H9 (cell line): ENCODE data around the gene DNASE1L1. TPM values are rescaled to one million over a fixed set of nuclear protein-coding genes. Genes with fewer than 3 reads are reported as not detected.

Source experiments
- DNase-seq: peaks from one replicate; pipeline ENCODE4 v3.0.0-alpha.2; 2017
- H2AFZ ChIP-seq: one replicate; pipeline ENCODE4 v1.6.1; 2013; ENCODE audit warnings: mild to moderate bottlenecking, low read length, control low read depth, moderate library complexity
- H2AK5ac ChIP-seq: 2 replicates; pipeline ENCODE4 v1.6.1; 2013; ENCODE audit warnings: low read length, control low read depth, mixed read lengths; ENCODE audit not compliant: insufficient read length
- H2BK120ac ChIP-seq: one replicate; pipeline ENCODE4 v1.6.1; 2013; ENCODE audit warnings: low read depth, mild to moderate bottlenecking, low read length, control low read depth, inconsistent platforms; ENCODE audit not compliant: poor library complexity, severe bottlenecking
- H2BK12ac ChIP-seq: 2 replicates; pipeline ENCODE4 v1.6.1; 2013; ENCODE audit warnings: low read length, control low read depth, mixed read lengths, low read depth; ENCODE audit not compliant: insufficient read length
- H2BK15ac ChIP-seq: 2 replicates; pipeline ENCODE4 v1.6.1; 2013; ENCODE audit warnings: low read depth, low read length, control low read depth
- H2BK20ac ChIP-seq: one replicate; pipeline ENCODE4 v1.6.1; 2013; ENCODE audit warnings: low read depth, mild to moderate bottlenecking, low read length, control low read depth, inconsistent platforms; ENCODE audit not compliant: poor library complexity, severe bottlenecking
- H2BK5ac ChIP-seq: 2 replicates; pipeline ENCODE4 v1.6.1; 2013; ENCODE audit warnings: low read length, control low read depth, mixed read lengths; ENCODE audit not compliant: insufficient read length
- H3K14ac ChIP-seq: 2 replicates; pipeline ENCODE4 v1.6.1; 2013; ENCODE audit warnings: low read length, control low read depth; ENCODE audit not compliant: insufficient read depth
- H3K18ac ChIP-seq: 2 replicates; pipeline ENCODE4 v1.6.1; 2013; ENCODE audit warnings: low read depth, mild to moderate bottlenecking, mixed read lengths, low read length, control low read depth; ENCODE audit not compliant: insufficient read length
- H3K23ac ChIP-seq: 2 replicates; pipeline ENCODE4 v1.6.1; 2013; ENCODE audit warnings: low read length, control low read depth, mixed read lengths, low read depth; ENCODE audit not compliant: insufficient read length
- H3K23me2 ChIP-seq: 2 replicates; pipeline ENCODE4 v1.6.1; 2013; ENCODE audit warnings: low read depth, mild to moderate bottlenecking, mixed read lengths, low read length, control low read depth; ENCODE audit not compliant: insufficient read length, poor library complexity, severe bottlenecking
- H3K27ac ChIP-seq: 2 replicates; pipeline ENCODE4 v1.5.1; 2013; ENCODE audit warnings: low read length, control low read depth, mixed read lengths, low read depth; ENCODE audit not compliant: insufficient read length
- H3K27me3 ChIP-seq: 2 replicates; pipeline ENCODE4 v1.6.1; 2013; ENCODE audit warnings: low read length, control low read depth, inconsistent platforms; ENCODE audit not compliant: insufficient read depth
- H3K4ac ChIP-seq: 2 replicates; pipeline ENCODE4 v1.6.1; 2013; ENCODE audit warnings: low read depth, mild to moderate bottlenecking, control low read depth, inconsistent platforms, low read length, moderate library complexity
- H3K4me1 ChIP-seq: 2 replicates; pipeline ENCODE4 v1.6.1; 2013; ENCODE audit warnings: low read length, control low read depth, inconsistent platforms; ENCODE audit not compliant: insufficient read depth
- H3K4me2 ChIP-seq: 2 replicates; pipeline ENCODE4 v1.6.1; 2013; ENCODE audit warnings: low read length, control low read depth, mixed read lengths; ENCODE audit not compliant: insufficient read length, insufficient read depth
- H3K56ac ChIP-seq: 2 replicates; pipeline ENCODE4 v1.6.1; 2013; ENCODE audit warnings: low read depth, mild to moderate bottlenecking, mixed read lengths, low read length, control low read depth; ENCODE audit not compliant: insufficient read length
- H3K79me1 ChIP-seq: 2 replicates; pipeline ENCODE4 v1.6.1; 2013; ENCODE audit warnings: low read depth, mild to moderate bottlenecking, moderate library complexity, low read length, control low read depth, inconsistent platforms; ENCODE audit not compliant: insufficient read depth, poor library complexity, severe bottlenecking
- H3K79me2 ChIP-seq: 2 replicates; pipeline ENCODE4 v1.6.1; 2013; ENCODE audit warnings: low read length, control low read depth, inconsistent platforms; ENCODE audit not compliant: insufficient read depth
- H3K9ac ChIP-seq: 2 replicates; pipeline ENCODE4 v1.6.1; 2013; ENCODE audit warnings: low read length, control low read depth, mixed read lengths; ENCODE audit not compliant: insufficient read length; ENCODE audit errors: extremely low read depth
- H3K9me3 ChIP-seq: one replicate; pipeline ENCODE4 v1.6.1; 2013; ENCODE audit warnings: low read depth, low read length, inconsistent platforms; ENCODE audit not compliant: control insufficient read depth
- H3T11ph ChIP-seq: one replicate; pipeline ENCODE4 v1.6.1; 2013; ENCODE audit warnings: mild to moderate bottlenecking, low read length, control low read depth, inconsistent platforms
- H4K20me1 ChIP-seq: one replicate; pipeline ENCODE4 v1.6.1; 2013; ENCODE audit not compliant: control insufficient read depth, insufficient read length, insufficient read depth
- H4K5ac ChIP-seq: 2 replicates; pipeline ENCODE4 v1.6.1; 2013; ENCODE audit warnings: low read depth, mild to moderate bottlenecking, mixed read lengths, low read length, control low read depth; ENCODE audit not compliant: insufficient read length
- H4K8ac ChIP-seq: replicated peaks from 2 replicates; pipeline ENCODE4 v1.6.1; 2013; ENCODE audit warnings: low read length, control low read depth, mixed read lengths, low read depth; ENCODE audit not compliant: insufficient read length
- H4K91ac ChIP-seq: 2 replicates; pipeline ENCODE4 v1.6.1; 2013; ENCODE audit warnings: low read depth, mild to moderate bottlenecking, moderate library complexity, mixed read lengths, low read length, control low read depth; ENCODE audit not compliant: insufficient read length
- H3K27ac Mint-ChIP-seq, 3 experiments: 2 replicates in 2 of 3; 3 replicates in 1 of 3; pipeline ENCODE4 v1.8.0; 2020 to 2021; ENCODE audit warnings: mixed read lengths in 3 of 3, mild to moderate bottlenecking in 1 of 3, moderate library complexity in 1 of 3
- H3K27me3 Mint-ChIP-seq: 2 replicates; pipeline ENCODE4 v1.8.0; 2021; ENCODE audit warnings: low read depth, mild to moderate bottlenecking, moderate library complexity, mixed read lengths
- H3K36me3 Mint-ChIP-seq, 3 experiments: 2 replicates in 2 of 3; 3 replicates in 1 of 3; pipeline ENCODE4 v1.8.0; 2020 to 2021; ENCODE audit warnings: low read depth in 3 of 3, mixed read lengths in 3 of 3; ENCODE audit not compliant: insufficient read depth in 1 of 3
- H3K4me1 Mint-ChIP-seq, 2 experiments: 2 replicates each; pipeline ENCODE4 v1.8.0; 2020; ENCODE audit warnings: mixed read lengths in 2 of 2
- H3K4me3 Mint-ChIP-seq, 2 experiments: 2 replicates in 1 of 2; 3 replicates in 1 of 2; pipeline ENCODE4 v1.8.0; 2020 to 2021; ENCODE audit warnings: mild to moderate bottlenecking in 2 of 2, mixed read lengths in 2 of 2, moderate library complexity in 1 of 2
- H3K9me3 Mint-ChIP-seq, 2 experiments: 2 replicates in 1 of 2; 3 replicates in 1 of 2; pipeline ENCODE4 v1.8.0; 2020; ENCODE audit warnings: mild to moderate bottlenecking in 2 of 2, mixed read lengths in 2 of 2, moderate library complexity in 1 of 2
- CTCF ChIP-seq: fragments of 200-600 bp; sonication (generic); conservative IDR thresholded peaks from 3 replicates; pipeline ENCODE4 v1.8.0; 2021; ENCODE audit warnings: antibody characterized with exemption, mild to moderate bottlenecking
- WGBS: extraction: QIAGEN DNeasy Blood & Tissue Kit; methylation state at CpG from one replicate; pipeline ENCODE4 v1.1.7; 2013; ENCODE audit warnings: missing lambda C conversion rate, low lambda C conversion rate, mixed read lengths; ENCODE audit not compliant: insufficient read length; ENCODE audit errors: extremely low coverage; 5-methylcytosine and 5-hydroxymethylcytosine counted together
- total RNA-seq: library from RNA; stranded (reverse); gene quantifications from 2 replicates; pipeline ENCODE4 v1.2.1, GENCODE V29; 2021

DNASE1L1 gene
- total RNA-seq, 1 experiment from 2014 or later: 14.5 TPM

- Mint-ChIP-seq H3K9me3 (peaks cover 70 to 90% of the 10 kb centered on the region in 2 experiments), H3K27ac (no peak overlapping the region)
- no peak for TF ChIP-seq CTCF
Observed at GRCh38 chrX:154450312-154450711, 41.3 kb upstream of the DNASE1L1 start.

More at GRCh38 chrX:154450312-154450711, 41.3 kb upstream of the DNASE1L1 start:
- peaks cover 8% of the 10 kb centered on the region for H3K27me3 Mint-ChIP-seq
- Histone ChIP-seq H3K56ac (no peak overlapping the region), H3K4me1 (no peaks in the 10 kb centered on the region), H2BK15ac (no peak overlapping the region), H2BK12ac (no peak overlapping the region), H3K4me2 (no peak overlapping the region), H2BK120ac (no peak overlapping the region), H2BK5ac (no peak overlapping the region), H4K5ac (no peak overlapping the region), H3K4ac (no peak overlapping the region), H3K9me3 (peaks cover 30% of the 10 kb centered on the region), H3K14ac (no peak overlapping the region), H2AFZ (no peak overlapping the region), H3K27ac (no peak overlapping the region), H3K9ac (no peak overlapping the region), H3K18ac (no peak overlapping the region), H3K23ac (no peak overlapping the region), H3K79me2 (no peaks in the 10 kb centered on the region), H4K8ac (no peak overlapping the region), H3K79me1 (no peaks in the 10 kb centered on the region), H4K20me1 (no peaks in the 10 kb centered on the region), H2AK5ac (no peak overlapping the region), H3T11ph (no peak overlapping the region), H4K91ac (no peak overlapping the region), H2BK20ac (no peak overlapping the region), H3K27me3 (no peaks in the 10 kb centered on the region), H3K23me2 (no peaks in the 10 kb centered on the region)
- no peak overlapping the region for H3K4me3 Mint-ChIP-seq
- H3K36me3 Mint-ChIP-seq: peaks cover 35 to 57% (median 54%) of the 10 kb centered on the region in 3 experiments
- no peaks in the 10 kb centered on the region for H3K4me1 Mint-ChIP-seq
- no peak for DNase-seq
- WGBS: no CpG with 5 or more reads among the region's 17 CpGs
